ENCODE results near the gene SOCS6. TPM values are rescaled to one million over a fixed set of nuclear protein-coding genes. Genes with fewer than 3 reads are reported as not detected.
"Not testable (repeated sequence)": the region's sequence is repeated elsewhere in the genome, so short reads cannot be mapped to it uniquely, and the experiment has no call there.

The SOCS6 gene
- total and polyA plus RNA-seq, 10 donors = 1.3 to 11.5 (median 7.1) TPM

DNA sequence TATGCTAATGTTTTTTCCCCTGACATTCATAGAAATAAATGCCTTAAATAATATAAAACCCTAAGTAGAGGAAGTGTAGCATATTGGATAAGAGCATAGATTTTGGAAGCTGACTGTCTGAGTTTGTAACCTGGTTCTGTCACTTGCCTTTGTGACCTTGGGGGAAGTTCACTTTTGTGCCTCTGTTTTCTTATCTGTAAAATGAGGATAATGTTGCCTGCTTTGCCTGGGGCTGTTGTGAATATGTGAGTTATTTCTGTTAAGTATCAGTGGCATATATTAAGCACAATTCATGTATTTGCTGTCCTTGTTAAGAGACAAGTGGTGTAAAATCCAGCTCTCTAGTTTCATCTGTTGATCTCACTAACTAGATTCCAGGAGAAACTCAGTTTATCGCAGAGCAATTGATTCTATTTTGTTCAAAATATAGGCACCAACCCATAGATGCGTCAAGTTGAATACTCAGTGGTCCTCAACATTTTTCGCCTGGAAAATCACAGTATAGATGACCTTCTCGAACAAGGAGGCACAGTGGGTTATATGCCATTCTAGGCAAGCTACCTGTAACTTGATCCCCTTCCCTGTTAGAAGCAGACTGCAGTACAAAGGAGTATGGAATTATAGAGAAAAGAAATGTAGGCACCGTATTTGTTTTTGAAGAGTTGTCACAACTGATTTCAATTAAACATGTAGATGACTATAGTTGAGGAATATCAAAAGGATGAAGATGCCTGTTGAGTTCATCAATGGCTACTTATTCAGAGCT lies 67.0 kb downstream of the SOCS6 start:
- Histone ChIP-seq H3K27me3 (replicated peaks in 1 of 7) (no peaks in the 10 kb centered on the region), H3K4me3 (no peak overlapping the region), H3K9me3 (peaks cover 0 to 23% (median 14%) of the 10 kb centered on the region in 8 donors), H3K4me1 (no peaks in the 10 kb centered on the region), H3K36me3 (peaks cover 0 to 12% (median 0%) of the 10 kb centered on the region in 6 donors), H3K27ac (no peak overlapping the region)
- WGBS, 5 donors = 82 to 92% (median 89%) methylated on average over 5 of the region's 5 CpGs
- intact Hi-C loops (cut with DNase I; ENCODE audit: low total_unique reads) = no loop called here
- DNase-seq = no peak
- TF ChIP-seq, protein P1, sequence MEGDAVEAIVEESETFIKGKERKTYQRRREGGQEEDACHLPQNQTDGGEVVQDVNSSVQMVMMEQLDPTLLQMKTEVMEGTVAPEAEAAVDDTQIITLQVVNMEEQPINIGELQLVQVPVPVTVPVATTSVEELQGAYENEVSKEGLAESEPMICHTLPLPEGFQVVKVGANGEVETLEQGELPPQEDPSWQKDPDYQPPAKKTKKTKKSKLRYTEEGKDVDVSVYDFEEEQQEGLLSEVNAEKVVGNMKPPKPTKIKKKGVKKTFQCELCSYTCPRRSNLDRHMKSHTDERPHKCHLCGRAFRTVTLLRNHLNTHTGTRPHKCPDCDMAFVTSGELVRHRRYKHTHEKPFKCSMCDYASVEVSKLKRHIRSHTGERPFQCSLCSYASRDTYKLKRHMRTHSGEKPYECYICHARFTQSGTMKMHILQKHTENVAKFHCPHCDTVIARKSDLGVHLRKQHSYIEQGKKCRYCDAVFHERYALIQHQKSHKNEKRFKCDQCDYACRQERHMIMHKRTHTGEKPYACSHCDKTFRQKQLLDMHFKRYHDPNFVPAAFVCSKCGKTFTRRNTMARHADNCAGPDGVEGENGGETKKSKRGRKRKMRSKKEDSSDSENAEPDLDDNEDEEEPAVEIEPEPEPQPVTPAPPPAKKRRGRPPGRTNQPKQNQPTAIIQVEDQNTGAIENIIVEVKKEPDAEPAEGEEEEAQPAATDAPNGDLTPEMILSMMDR (IDR thresholded peaks at IDR 0.05 in 8 of 11, conservative IDR thresholded peaks at IDR 0.05 in 3 of 11) = no peak
- no peak for TF ChIP-seq POLR2AphosphoS5 (IDR thresholded peaks at IDR 0.05)
- TF ChIP-seq POLR2A (IDR thresholded peaks at IDR 0.05) = no peak

- intact Hi-C loops (cut with DNase I; ENCODE audit: low total_unique reads); H3K4me3 ChIP-seq; DNase-seq; H3K36me3 ChIP-seq; H3K27ac ChIP-seq; H3K4me1 ChIP-seq; H3K27me3 ChIP-seq (replicated peaks in 1 of 7): not testable (repeated sequence)
- H3K9me3 ChIP-seq = peaks cover 0 to 23% (median 14%) of the 10 kb centered on the region in 8 donors
- 67 to 88% (median 81%) methylated on average over 5 of the region's 5 CpGs for WGBS, 5 donors
Observed at GRCh38 chr18:70358105-70358406, 69.2 kb downstream of the SOCS6 start.

GRCh38 chr18:70359071-70359470 lies 70.2 kb downstream of the SOCS6 start:
- no peak for DNase-seq
- intact Hi-C loops (cut with DNase I; ENCODE audit: low total_unique reads) = no loop called here
- H3K27me3 ChIP-seq (replicated peaks in 1 of 7) = no peaks in the 10 kb centered on the region
- H3K9me3 ChIP-seq = peaks cover 0 to 14% (median 9%) of the 10 kb centered on the region in 8 donors
- no peaks in the 10 kb centered on the region for H3K4me1 ChIP-seq
- no peaks in the 10 kb centered on the region for H3K36me3 ChIP-seq
- no peak overlapping the region for H3K27ac ChIP-seq
- no peak for TF ChIP-seq POLR2A (IDR thresholded peaks at IDR 0.05)
- TF ChIP-seq POLR2AphosphoS5 (IDR thresholded peaks at IDR 0.05) = no peak
- TF ChIP-seq, protein P1 (IDR thresholded peaks at IDR 0.05 in 8 of 11, conservative IDR thresholded peaks at IDR 0.05 in 3 of 11) = no peak
- H3K4me3 ChIP-seq = no peak overlapping the region
- 93 to 97% (median 93%) methylated on average over 6 of the region's 6 CpGs for WGBS, 5 donors

GRCh38 chr18:70362258-70362657 lies 73.4 kb downstream of the SOCS6 start:
- 82 to 96% (median 93%) methylated on average over 4 of the region's 4 CpGs for WGBS, 5 donors

More at GRCh38 chr18:70362258-70362657, 73.4 kb downstream of the SOCS6 start:
- no peaks in the 10 kb centered on the region for H3K4me1 ChIP-seq
- H3K36me3 ChIP-seq = no peaks in the 10 kb centered on the region
- H3K27ac ChIP-seq = no peak overlapping the region
- H3K4me3 ChIP-seq = no peak overlapping the region
- intact Hi-C loops (cut with DNase I; ENCODE audit: low total_unique reads) = no loop called here
- TF ChIP-seq, protein P1 (IDR thresholded peaks at IDR 0.05 in 8 of 11, conservative IDR thresholded peaks at IDR 0.05 in 3 of 11) = no peak
- no peak for TF ChIP-seq POLR2AphosphoS5 (IDR thresholded peaks at IDR 0.05)
- TF ChIP-seq POLR2A (IDR thresholded peaks at IDR 0.05) = no peak
- no peaks in the 10 kb centered on the region for H3K27me3 ChIP-seq (replicated peaks in 1 of 7)
- no peaks in the 10 kb centered on the region for H3K9me3 ChIP-seq
- DNase-seq = no peak
